ENCODE measurements around the gene CHN2. TPM values are rescaled to one million over a fixed set of nuclear protein-coding genes. Genes with fewer than 3 reads are reported as not detected.
A peak's percentile ranks its signal among the peaks of the same experiment; 100 is the strongest.

The CHN2 gene
- total RNA-seq, 4 donors from 2014 or later: 5.6 to 36.7 (median 16.8) TPM

- TF ChIP-seq POLR2A (IDR thresholded peaks at IDR 0.05): no peak
- TF ChIP-seq POLR2AphosphoS5 (IDR thresholded peaks at IDR 0.05): no peak
- no peak for TF ChIP-seq EP300 (IDR thresholded peaks at IDR 0.05; ENCODE audit: low read depth)
- no peak for TF ChIP-seq CTCF (IDR thresholded peaks at IDR 0.05)
- in situ Hi-C loops (cut with MboI; ENCODE audit: low pct_ligation_motif_present in 1 of 4, low pct_unique_long_range_greater_than_20kb in 1 of 4, low sequenced_read_pairs in 3 of 4): loop anchor here in 1 of 4 donors (25.0 kb wide), 1 partner anchor 236 kb away; the partner anchor contains the start of gene CHN2
Measured at GRCh38 chr7:29422829-29423228, 228.3 kb downstream of the CHN2 start.

GRCh38 chr7:29424295-29424983 lies 229.9 kb downstream of the CHN2 start:
- Histone ChIP-seq H3K27ac (peak overlapping the region in 1 of 4 donors; percentile 44), H3K36me3 (no peaks in the 10 kb centered on the region), H3K9me3 (no peaks in the 10 kb centered on the region), H3K4me1 (peaks cover 0 to 27% (median 8%) of the 10 kb centered on the region in 4 donors), H3K4me3 (no peak overlapping the region), H3K27me3 (no peaks in the 10 kb centered on the region)
- TF ChIP-seq POLR2AphosphoS5 (IDR thresholded peaks at IDR 0.05) (no peak), EP300 (IDR thresholded peaks at IDR 0.05; ENCODE audit: low read depth) (no peak), POLR2A (IDR thresholded peaks at IDR 0.05) (no peak), CTCF (IDR thresholded peaks at IDR 0.05) (no peak)
- in situ Hi-C loops (cut with MboI; ENCODE audit: low pct_ligation_motif_present in 1 of 4, low pct_unique_long_range_greater_than_20kb in 1 of 4, low sequenced_read_pairs in 3 of 4) (loop anchor here in 1 of 4 donors (25.0 kb wide), 1 partner anchor 237 kb away; the partner anchor contains the start of gene CHN2), intact Hi-C loops (cut with DNase I; ENCODE audit: low total_unique reads) (no loop called here)
- no peak for DNase-seq
- WGBS, 2 donors (ENCODE audit: low coverage in 1 of 2): 78 to 80% methylated on average over 6 to 7 of the region's 7 CpGs

More at GRCh38 chr7:29422829-29423228, 228.3 kb downstream of the CHN2 start:
- no peak overlapping the region for H3K4me3 ChIP-seq
- no peaks in the 10 kb centered on the region for H3K9me3 ChIP-seq
- no peak for DNase-seq
- H3K27me3 ChIP-seq: no peaks in the 10 kb centered on the region
- H3K27ac ChIP-seq: peak overlapping the region in 3 of 4 donors; percentile 5 to 21 (median 10)
- intact Hi-C loops (cut with DNase I; ENCODE audit: low total_unique reads): no loop called here
- WGBS, 2 donors (ENCODE audit: low coverage in 1 of 2): 42 to 54% methylated on average over 3 to 5 of the region's 5 CpGs
- peaks cover 0 to 15% (median 4%) of the 10 kb centered on the region in 4 donors for H3K4me1 ChIP-seq
- no peaks in the 10 kb centered on the region for H3K36me3 ChIP-seq

DNA sequence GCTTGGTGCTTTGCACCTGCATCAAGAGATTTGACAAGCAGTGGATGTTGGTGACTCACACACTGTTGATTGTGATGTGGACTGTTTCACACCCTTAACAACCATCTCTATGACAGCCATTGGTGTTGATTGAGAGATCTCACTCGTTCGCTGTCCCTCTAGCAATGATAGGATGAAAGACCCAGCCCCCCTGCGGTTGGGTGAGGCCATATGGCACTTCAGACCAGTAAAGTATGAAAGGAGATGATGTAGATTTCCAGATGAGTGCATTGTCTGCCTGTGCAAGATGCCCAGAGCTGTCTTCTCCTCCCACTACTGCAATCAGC lies 230.4 kb downstream of the CHN2 start:
- TF ChIP-seq POLR2AphosphoS5 (IDR thresholded peaks at IDR 0.05): peak in 1 of 3 donors; percentile 39
- no peak for TF ChIP-seq CTCF (IDR thresholded peaks at IDR 0.05)
- in situ Hi-C loops (cut with MboI; ENCODE audit: low pct_ligation_motif_present in 1 of 4, low pct_unique_long_range_greater_than_20kb in 1 of 4, low sequenced_read_pairs in 3 of 4): loop anchor here in 1 of 4 donors (25.0 kb wide), 1 partner anchor 238 kb away; the partner anchor contains the start of gene CHN2
- Histone ChIP-seq H3K4me1 (peaks cover 0 to 31% (median 8%) of the 10 kb centered on the region in 4 donors), H3K9me3 (no peaks in the 10 kb centered on the region), H3K36me3 (no peaks in the 10 kb centered on the region), H3K27ac (peak overlapping the region; percentile 12 to 46 (median 44)), H3K4me3 (no peak overlapping the region), H3K27me3 (no peaks in the 10 kb centered on the region)
- WGBS, 2 donors (ENCODE audit: low coverage in 1 of 2): 61% methylated on average over 3 of the region's 3 CpGs; no CpG with 5 or more reads in 1 of the 2 donors
- intact Hi-C loops (cut with DNase I; ENCODE audit: low total_unique reads): no loop called here
- peak; percentile 59 for DNase-seq

- TF ChIP-seq EP300 (IDR thresholded peaks at IDR 0.05; ENCODE audit: low read depth): no peak
- TF ChIP-seq POLR2AphosphoS5 (IDR thresholded peaks at IDR 0.05): no peak
- no peak for TF ChIP-seq CTCF (IDR thresholded peaks at IDR 0.05)
- TF ChIP-seq POLR2A (IDR thresholded peaks at IDR 0.05): no peak
- peaks cover 0 to 36% (median 8%) of the 10 kb centered on the region in 4 donors for H3K4me1 ChIP-seq
- H3K27me3 ChIP-seq: no peaks in the 10 kb centered on the region
- H3K9me3 ChIP-seq: no peaks in the 10 kb centered on the region
- intact Hi-C loops (cut with DNase I; ENCODE audit: low total_unique reads) (no loop called here), in situ Hi-C loops (cut with MboI; ENCODE audit: low pct_ligation_motif_present in 1 of 4, low pct_unique_long_range_greater_than_20kb in 1 of 4, low sequenced_read_pairs in 3 of 4) (no loop called here)
- WGBS, 2 donors (ENCODE audit: low coverage in 1 of 2): 86 to 100% methylated on average over 4 to 5 of the region's 5 CpGs
- H3K4me3 ChIP-seq: no peak overlapping the region
- H3K36me3 ChIP-seq: no peaks in the 10 kb centered on the region
- H3K27ac ChIP-seq: no peak overlapping the region
- DNase-seq: peak; percentile 24
Measured at GRCh38 chr7:29426587-29426986, 232.0 kb downstream of the CHN2 start.

All from transverse colon (tissue), 4 donors.